Testis (tissue), 3 donors: ENCODE measurements around the gene MUC5AC. TPM values are rescaled to one million over a fixed set of nuclear protein-coding genes. Genes with fewer than 3 reads are reported as not detected.

Experiments used
- DNase-seq: peaks from one replicate; pipeline ENCODE4 v3.0.0-alpha.2; 2019
- H3K27ac ChIP-seq, 2 donors: fragments of 200-600 bp; sonication (generic); one replicate each; pipeline ENCODE4 v1.5.1; 2019
- H3K27me3 ChIP-seq: fragments of 200-600 bp; sonication (generic); one replicate; pipeline ENCODE4 v1.5.1; 2019
- H3K36me3 ChIP-seq: fragments of 200-600 bp; sonication (generic); one replicate; pipeline ENCODE4 v1.5.1; 2017; ENCODE audit warnings: low read depth; ENCODE audit errors: missing control alignments
- H3K4me1 ChIP-seq: fragments of 200-600 bp; sonication (generic); one replicate; pipeline ENCODE4 v1.5.1; 2019
- H3K4me3 ChIP-seq, 2 donors: fragments of 200-600 bp; sonication (generic); one replicate each; pipeline ENCODE4 v1.5.1; 2017 to 2019
- H3K9me3 ChIP-seq: fragments of 200-600 bp; sonication (generic); one replicate; pipeline ENCODE4 v1.5.1; 2017
- POLR2A ChIP-seq: fragments of 450-650 bp; IDR thresholded peaks from one replicate; pipeline ENCODE4 v1.6.1; 2017; ENCODE audit warnings: antibody characterized with exemption, mild to moderate bottlenecking, moderate library complexity
- WGBS, 2 donors: methylation state at CpG; one replicate each; pipeline ENCODE4 v1.1.5; 2018; 5-methylcytosine and 5-hydroxymethylcytosine counted together
- intact Hi-C: fragments of 100-400 bp; cut with DNase I; formaldehyde crosslinking; loops from one replicate; pipeline ENCODE4 v1.15.1; 2023; ENCODE audit warnings: low total_unique reads
- polyA plus RNA-seq: library from polyadenylated mRNA; stranded (reverse); fragments of 350-450 nt; fragmentation: Illumina TruSeq; extraction: RNeasy Lipid Tissue Mini Kit (QIAGEN cat#74804); gene quantifications from one replicate; pipeline ENCODE4 v1.2.3, GENCODE V29; 2014; ENCODE audit warnings: low read depth, low replicate concordance; ENCODE audit not compliant: insufficient read depth
- total RNA-seq, 2 donors: library from RNA; depleted of rRNA; stranded (reverse); fragments of >200 nt; gene quantifications; one replicate each; pipeline ENCODE4 v1.2.3, GENCODE V29; 2016
- TF ChIP-seq, protein P1 (sequence below), 3 experiments: fragments of 450-650 bp in 2 of 3; fragments of 200-600 bp in 1 of 3; sonication (generic) in 1 of 3; IDR thresholded peaks; one replicate each; pipeline ENCODE4 v1.5.1; 2016 to 2019; ENCODE audit warnings: antibody characterized with exemption in 3 of 3, mild to moderate bottlenecking in 2 of 3, moderate library complexity in 1 of 3

Gene MUC5AC
- total and polyA plus RNA-seq, 3 donors from 2014 or later: 0.31 to 0.62 (median 0.32) TPM

DNA sequence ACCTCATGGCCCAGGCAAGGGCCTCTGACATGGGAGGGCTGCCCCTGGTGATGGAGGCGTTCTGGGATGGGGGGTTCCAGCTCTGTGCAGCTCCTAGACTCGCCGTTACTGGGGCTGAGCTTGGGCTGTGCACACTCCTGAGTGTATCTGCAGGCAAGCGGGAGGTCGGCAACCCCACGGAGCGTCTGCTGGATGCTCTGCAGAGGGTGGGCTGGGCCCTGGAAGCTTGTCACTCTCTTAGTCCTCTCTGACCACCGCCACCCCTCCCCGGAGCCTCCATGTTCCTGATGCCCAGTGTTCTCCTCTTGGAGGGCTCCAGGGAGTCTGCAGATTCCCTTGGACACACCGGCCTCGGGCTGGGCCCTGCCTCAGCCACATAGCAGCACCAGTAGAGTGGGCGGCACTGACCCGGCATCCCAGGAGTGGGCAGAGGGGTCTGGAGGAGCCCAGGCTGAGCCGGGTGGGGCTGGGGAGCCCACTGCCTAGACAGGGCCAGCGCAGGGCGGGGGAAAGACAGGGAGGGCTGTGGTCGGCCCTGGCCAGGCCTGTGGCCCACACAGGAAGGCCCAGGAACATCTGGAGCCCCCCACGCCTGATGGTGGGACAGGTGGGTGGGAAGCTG lies 44.5 kb downstream of the MUC5AC start:
- DNase-seq: no peak
- 46 to 47% methylated on average over 3 to 18 of the region's 18 CpGs for WGBS, 2 donors
- no peak overlapping the region for H3K4me3 ChIP-seq
- intact Hi-C loops: no loop called here
- H3K9me3 ChIP-seq: no peaks in the 10 kb centered on the region
- TF ChIP-seq POLR2A: no peak
- TF ChIP-seq, protein P1, sequence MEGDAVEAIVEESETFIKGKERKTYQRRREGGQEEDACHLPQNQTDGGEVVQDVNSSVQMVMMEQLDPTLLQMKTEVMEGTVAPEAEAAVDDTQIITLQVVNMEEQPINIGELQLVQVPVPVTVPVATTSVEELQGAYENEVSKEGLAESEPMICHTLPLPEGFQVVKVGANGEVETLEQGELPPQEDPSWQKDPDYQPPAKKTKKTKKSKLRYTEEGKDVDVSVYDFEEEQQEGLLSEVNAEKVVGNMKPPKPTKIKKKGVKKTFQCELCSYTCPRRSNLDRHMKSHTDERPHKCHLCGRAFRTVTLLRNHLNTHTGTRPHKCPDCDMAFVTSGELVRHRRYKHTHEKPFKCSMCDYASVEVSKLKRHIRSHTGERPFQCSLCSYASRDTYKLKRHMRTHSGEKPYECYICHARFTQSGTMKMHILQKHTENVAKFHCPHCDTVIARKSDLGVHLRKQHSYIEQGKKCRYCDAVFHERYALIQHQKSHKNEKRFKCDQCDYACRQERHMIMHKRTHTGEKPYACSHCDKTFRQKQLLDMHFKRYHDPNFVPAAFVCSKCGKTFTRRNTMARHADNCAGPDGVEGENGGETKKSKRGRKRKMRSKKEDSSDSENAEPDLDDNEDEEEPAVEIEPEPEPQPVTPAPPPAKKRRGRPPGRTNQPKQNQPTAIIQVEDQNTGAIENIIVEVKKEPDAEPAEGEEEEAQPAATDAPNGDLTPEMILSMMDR (IDR thresholded peaks at IDR 0.05): no peak
- H3K4me1 ChIP-seq: no peaks in the 10 kb centered on the region
- H3K27ac ChIP-seq: no peak overlapping the region
- H3K36me3 ChIP-seq: no peaks in the 10 kb centered on the region
- H3K27me3 ChIP-seq: no peaks in the 10 kb centered on the region

DNA sequence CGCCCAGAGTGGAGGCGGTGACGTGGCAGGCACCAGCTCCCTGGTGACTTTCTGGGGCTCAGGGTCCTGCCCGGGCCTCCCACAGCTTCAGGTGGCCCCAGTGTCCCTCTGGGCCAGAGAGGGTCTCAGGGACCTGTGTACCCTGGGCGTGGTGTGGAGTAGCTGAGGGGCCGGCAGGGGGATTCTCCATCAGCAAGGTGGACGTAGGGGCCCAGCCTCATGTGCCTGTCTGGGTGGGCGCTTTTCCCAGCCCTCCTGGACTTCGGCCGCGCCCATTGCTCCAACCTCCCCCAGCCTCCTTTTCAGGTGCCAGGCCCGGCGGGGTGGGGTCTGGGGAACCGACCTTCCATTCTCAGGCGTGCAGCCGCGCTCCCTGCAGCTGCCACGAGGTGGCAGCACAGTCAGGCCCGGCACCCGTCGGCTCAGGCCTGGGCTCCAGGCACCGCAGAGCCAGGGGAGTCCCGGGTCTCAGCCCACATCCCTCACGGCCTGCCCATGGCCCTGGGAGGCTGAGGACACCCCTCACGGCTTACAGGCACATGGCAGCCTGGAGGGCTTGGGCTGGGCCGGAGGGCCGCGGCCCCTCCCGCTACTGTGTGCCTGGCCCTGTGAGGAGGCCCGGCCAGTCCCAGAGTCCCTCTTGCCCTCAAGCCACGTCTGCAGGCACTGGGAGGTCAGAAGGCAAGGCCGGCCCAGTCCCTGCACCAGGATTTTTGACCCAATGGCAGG lies 45.2 kb downstream of the MUC5AC start:
- intact Hi-C loops: no loop called here
- no peak overlapping the region for H3K4me3 ChIP-seq
- H3K27ac ChIP-seq: no peak overlapping the region
- 30% methylated on average over 32 of the region's 32 CpGs; no CpG with 5 or more reads in 1 of the 2 donors for WGBS, 2 donors
- peak; percentile 61 for DNase-seq
- no peaks in the 10 kb centered on the region for H3K4me1 ChIP-seq
- no peaks in the 10 kb centered on the region for H3K9me3 ChIP-seq
- H3K36me3 ChIP-seq: no peaks in the 10 kb centered on the region
- H3K27me3 ChIP-seq: no peaks in the 10 kb centered on the region
- TF ChIP-seq POLR2A: no peak
- TF ChIP-seq, protein P1 (IDR thresholded peaks at IDR 0.05): peak; percentile 80 to 91 (median 89)

DNA sequence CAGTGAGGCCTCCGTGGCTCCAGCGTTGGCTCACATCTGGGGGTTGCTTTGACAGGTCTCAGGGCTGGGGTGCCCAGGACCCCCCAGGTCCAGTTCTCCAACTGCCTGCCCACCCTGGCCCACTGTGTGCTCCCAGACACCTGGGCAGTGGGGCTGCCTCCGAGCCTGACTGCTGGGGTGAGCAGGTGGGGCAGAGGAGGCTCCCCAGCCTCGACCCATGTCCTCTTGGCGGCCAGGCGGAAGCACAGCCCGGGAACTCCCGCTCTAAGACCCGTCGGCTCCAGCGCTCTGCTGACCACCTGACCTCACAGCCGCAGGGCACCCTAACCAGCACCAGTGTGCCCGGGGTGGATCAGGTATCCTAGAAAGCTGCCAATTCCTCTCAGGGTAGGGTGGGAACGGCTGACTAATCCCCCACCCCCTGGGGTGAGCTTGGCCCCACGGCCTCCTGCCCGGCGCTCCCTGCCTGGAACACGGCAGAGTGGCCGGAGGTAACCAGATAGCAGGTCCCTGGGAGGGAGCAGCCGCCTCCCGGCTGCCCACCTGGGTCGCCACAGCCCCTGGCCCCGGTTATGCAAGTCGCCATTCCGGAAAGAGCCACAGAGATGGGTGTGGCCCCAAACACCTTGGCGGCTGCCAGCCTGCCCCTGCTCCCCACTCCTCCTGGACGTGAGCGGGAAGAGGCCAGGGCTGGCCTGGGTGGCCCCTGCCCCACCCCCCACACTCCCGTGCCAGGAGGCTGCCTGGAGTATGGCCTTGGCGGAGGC lies 45.9 kb downstream of the MUC5AC start:
- 77% methylated on average over 30 of the region's 30 CpGs; no CpG with 5 or more reads in 1 of the 2 donors for WGBS, 2 donors

DNA sequence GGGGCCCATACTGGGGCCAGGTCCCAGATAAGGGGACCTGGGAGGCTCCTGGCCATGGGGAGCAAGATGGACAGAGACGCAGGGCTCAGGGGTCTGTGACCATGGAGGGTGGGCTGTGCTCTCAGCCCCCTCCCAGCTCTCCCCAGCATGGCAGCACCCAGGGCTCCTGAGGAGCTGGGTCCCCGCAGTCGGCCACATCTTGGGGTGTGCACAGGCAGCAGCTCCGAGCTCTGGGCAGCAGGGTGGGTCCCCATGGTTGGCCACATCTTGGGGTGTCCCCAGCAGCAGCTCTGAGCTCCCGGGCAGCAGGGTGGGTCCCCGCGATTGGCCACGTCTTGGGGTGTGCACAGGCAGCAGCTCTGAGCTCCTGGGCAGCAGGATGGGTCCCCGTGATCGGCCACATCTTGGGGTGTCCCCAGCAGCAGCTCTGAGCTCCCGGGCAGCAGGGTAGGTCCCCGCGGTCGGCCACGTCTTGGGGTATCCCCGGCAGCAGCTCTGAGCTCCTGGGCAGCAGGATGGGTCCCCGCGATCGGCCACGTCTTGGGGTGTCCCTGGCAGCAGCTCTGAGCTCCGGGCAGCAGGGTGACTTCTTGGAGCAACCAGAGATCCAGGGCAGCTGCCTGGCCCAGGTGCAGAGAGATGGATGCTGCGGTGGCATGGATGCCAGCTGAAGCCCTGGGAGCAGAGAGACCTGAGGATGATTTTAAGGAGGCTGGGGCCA lies 46.8 kb downstream of the MUC5AC start:
- Histone ChIP-seq H3K27ac (no peak overlapping the region), H3K9me3 (no peaks in the 10 kb centered on the region), H3K27me3 (no peaks in the 10 kb centered on the region), H3K4me3 (no peak overlapping the region), H3K36me3 (no peaks in the 10 kb centered on the region), H3K4me1 (no peaks in the 10 kb centered on the region)
- no peak for DNase-seq
- 86 to 90% methylated on average over 2 to 22 of the region's 22 CpGs for WGBS, 2 donors
- intact Hi-C loops: loop anchor here (5.0 kb wide), 1 partner anchor 313 kb away; no protein-coding TSS in a partner anchor
- TF ChIP-seq POLR2A: no peak
- TF ChIP-seq, protein P1 (IDR thresholded peaks at IDR 0.05): no peak

More for the DNA sequence above, 45.9 kb downstream of the MUC5AC start:
- TF ChIP-seq, protein P1 (IDR thresholded peaks at IDR 0.05): no peak
- TF ChIP-seq POLR2A: no peak
- intact Hi-C loops: no loop called here
- H3K27me3 ChIP-seq: no peaks in the 10 kb centered on the region
- no peaks in the 10 kb centered on the region for H3K9me3 ChIP-seq
- no peak overlapping the region for H3K4me3 ChIP-seq
- H3K27ac ChIP-seq: no peak overlapping the region
- no peak for DNase-seq
- H3K4me1 ChIP-seq: no peaks in the 10 kb centered on the region
- H3K36me3 ChIP-seq: no peaks in the 10 kb centered on the region
